GM23338 (cell line): ENCODE results near the gene EXOC6B. TPM values are rescaled to one million over a fixed set of nuclear protein-coding genes. Genes with fewer than 3 reads are reported as not detected.

Source experiments
- ATAC-seq: fragments of 200-7000 bp; cut with Tn5 transposase; 3 replicates; pipeline ENCODE4 v1.9.1; 2020
- DNase-seq: peaks from one replicate; pipeline ENCODE4 v3.0.0-alpha.2; 2015; ENCODE audit warnings: low spot score
- H2AFZ ChIP-seq: fragments of 200-600 bp; sonication (generic); 2 replicates; pipeline ENCODE4 v1.8.0; 2016; ENCODE audit warnings: antibody characterized with exemption, mild to moderate bottlenecking, moderate library complexity
- H3F3A ChIP-seq: fragments of 200-600 bp; sonication (generic); replicated peaks from 2 replicates; pipeline ENCODE4 v1.8.0; 2017; ENCODE audit warnings: antibody characterized with exemption, mixed run types, low read depth
- H3K27ac ChIP-seq: fragments of 200-600 bp; sonication (generic); 2 replicates; pipeline ENCODE4 v1.6.1; 2016; ENCODE audit warnings: low read depth
- H3K27me3 ChIP-seq: fragments of 200-600 bp; sonication (generic); 2 replicates; pipeline ENCODE4 v1.8.0; 2016; ENCODE audit warnings: mild to moderate bottlenecking, mixed run types, moderate library complexity; ENCODE audit not compliant: insufficient read depth
- H3K36me3 ChIP-seq: fragments of 200-600 bp; sonication (generic); 2 replicates; pipeline ENCODE4 v1.8.0; 2016; ENCODE audit warnings: mild to moderate bottlenecking; ENCODE audit not compliant: insufficient read depth
- H3K4me1 ChIP-seq: fragments of 200-600 bp; sonication (generic); 2 replicates; pipeline ENCODE4 v1.8.0; 2016; ENCODE audit warnings: mild to moderate bottlenecking, moderate library complexity; ENCODE audit not compliant: insufficient read depth
- H3K4me2 ChIP-seq: fragments of 200-600 bp; sonication (generic); 2 replicates; pipeline ENCODE4 v1.7.1; 2017; ENCODE audit warnings: mixed run types
- H3K4me3 ChIP-seq: fragments of 200-600 bp; sonication (generic); 2 replicates; pipeline ENCODE4 v1.6.1; 2016; ENCODE audit warnings: mixed run types
- H3K79me2 ChIP-seq: fragments of 200-600 bp; sonication (generic); replicated peaks from 2 replicates; pipeline ENCODE4 v1.8.0; 2017; ENCODE audit warnings: mild to moderate bottlenecking; ENCODE audit not compliant: insufficient read depth
- H3K9me2 ChIP-seq: fragments of 200-600 bp; sonication (generic); 2 replicates; pipeline ENCODE4 v1.8.0; 2017; ENCODE audit not compliant: insufficient read depth
- H4K20me1 ChIP-seq: fragments of 200-600 bp; sonication (generic); replicated peaks from 2 replicates; pipeline ENCODE4 v1.8.0; 2017; ENCODE audit warnings: mild to moderate bottlenecking; ENCODE audit not compliant: insufficient read depth
- H3K27ac Mint-ChIP-seq: 2 replicates; pipeline ENCODE4 v1.8.0; 2020; ENCODE audit warnings: inconsistent platforms, mild to moderate bottlenecking, moderate library complexity, mixed read lengths
- H3K27me3 Mint-ChIP-seq: 3 replicates; pipeline ENCODE4 v1.8.0; 2022; ENCODE audit warnings: low read depth, mild to moderate bottlenecking, moderate library complexity, mixed read lengths, inconsistent platforms; ENCODE audit not compliant: insufficient read depth, poor library complexity
- H3K36me3 Mint-ChIP-seq: 3 replicates; pipeline ENCODE4 v1.8.0; 2021; ENCODE audit warnings: low read depth, mild to moderate bottlenecking, inconsistent platforms, moderate library complexity, mixed read lengths
- H3K4me1 Mint-ChIP-seq: 3 replicates; pipeline ENCODE4 v1.8.0; 2020; ENCODE audit warnings: mild to moderate bottlenecking, inconsistent platforms, mixed read lengths
- H3K4me3 Mint-ChIP-seq: 3 replicates; pipeline ENCODE4 v1.8.0; 2021; ENCODE audit warnings: moderate library complexity, mild to moderate bottlenecking, inconsistent platforms, mixed read lengths
- H3K9me3 Mint-ChIP-seq: 3 replicates; pipeline ENCODE4 v1.8.0; 2020; ENCODE audit warnings: moderate library complexity, mild to moderate bottlenecking, inconsistent platforms, mixed read lengths
- CTCF ChIP-seq, 2 experiments: fragments of 200-600 bp in 1 of 2; sonication (generic) in 1 of 2; conservative IDR thresholded peaks; 2 replicates each; pipeline versions ENCODE4 v1.5.1 to v1.6.1; 2016 to 2017; ENCODE audit warnings: antibody characterized with exemption in 2 of 2, low read depth in 2 of 2, mild to moderate bottlenecking in 2 of 2, moderate library complexity in 1 of 2
- JUNB ChIP-seq: IDR thresholded peaks from one replicate; pipeline ENCODE4 v1.6.1; 2016; ENCODE audit warnings: antibody characterized with exemption; ENCODE audit not compliant: unreplicated experiment
- NANOG ChIP-seq: IDR thresholded peaks from 2 replicates; pipeline ENCODE4 v1.6.1; 2016; ENCODE audit warnings: antibody characterized with exemption, borderline replicate concordance
- POLR2AphosphoS5 ChIP-seq: IDR thresholded peaks from 2 replicates; pipeline ENCODE4 v1.6.1; 2016; ENCODE audit warnings: antibody characterized with exemption, low read depth
- REST ChIP-seq: IDR thresholded peaks from one replicate; pipeline ENCODE4 v1.6.1; 2018; ENCODE audit warnings: antibody characterized with exemption; ENCODE audit not compliant: unreplicated experiment
- STAT1 ChIP-seq: IDR thresholded peaks from one replicate; pipeline ENCODE4 v1.6.1; 2016; ENCODE audit warnings: antibody characterized with exemption; ENCODE audit not compliant: unreplicated experiment
- ZNF114 ChIP-seq: fragments of 250-450 bp; sonication (Bioruptor Pico); IDR thresholded peaks from 2 replicates; pipeline ENCODE4 v1.5.0; 2020; ENCODE audit warnings: mild to moderate bottlenecking, moderate library complexity
- ZNF331 ChIP-seq: fragments of 250-450 bp; sonication (Bioruptor Pico); IDR thresholded peaks from 2 replicates; pipeline ENCODE4 v1.5.0; 2020; ENCODE audit warnings: low read depth, mild to moderate bottlenecking, moderate library complexity
- ZNF462 ChIP-seq: fragments of 250-450 bp; sonication (Bioruptor Pico); IDR thresholded peaks from 2 replicates; pipeline ENCODE4 v1.5.0; 2020; ENCODE audit warnings: mild to moderate bottlenecking, moderate library complexity
- polyA plus RNA-seq: library from polyadenylated mRNA; unstranded; fragments of >200 nt; fragmentation: Nextera tagmentation; extraction: Ambion mirVana; gene quantifications from 2 replicates; pipeline ENCODE4 v1.2.1, GENCODE V29; 2016
- total RNA-seq: library from RNA; depleted of rRNA; stranded (reverse); fragments of >200 nt; shearing (Covaris generic); gene quantifications from 2 replicates; pipeline ENCODE4 v1.2.3, GENCODE V29; 2014

Gene EXOC6B
- total and polyA plus RNA-seq, 2 experiments from 2014 or later = 7.2 to 45.9 TPM

GRCh38 chr2:72543497-72544216 is 282.2 kb downstream of the EXOC6B start (continued):
- no peak for TF ChIP-seq ZNF462 (CRISPR knock-in tag)
- TF ChIP-seq NANOG = no peak
- TF ChIP-seq CTCF (conservative IDR thresholded peaks at IDR 0.05; ENCODE audit: low read depth in 2 of 2) = no peak
- no peak for TF ChIP-seq JUNB
- TF ChIP-seq STAT1 = no peak
- TF ChIP-seq POLR2AphosphoS5 = no peak
- no peak for TF ChIP-seq ZNF331 (CRISPR knock-in tag)

- H3K4me3 ChIP-seq = no peak overlapping the region
- H3K27ac ChIP-seq = no peak overlapping the region
- peaks cover 44% of the 10 kb centered on the region for H3K4me1 ChIP-seq
- no peak overlapping the region for H2AFZ ChIP-seq
- Mint-ChIP-seq H3K4me3 (no peak overlapping the region), H3K27ac (0 out of 2 replicates have a peak overlapping the region, but pooled peaks have one; percentile 7), H3K27me3 (no peaks in the 10 kb centered on the region), H3K4me1 (peaks cover 27% of the 10 kb centered on the region), H3K36me3 (no peaks in the 10 kb centered on the region), H3K9me3 (no peaks in the 10 kb centered on the region)
- no peaks in the 10 kb centered on the region for H3K79me2 ChIP-seq
- ATAC-seq (peak; percentile 75), DNase-seq (peak; percentile 44)
- no peaks in the 10 kb centered on the region for H4K20me1 ChIP-seq
- no peaks in the 10 kb centered on the region for H3K36me3 ChIP-seq
- no peaks in the 10 kb centered on the region for H3K27me3 ChIP-seq
- no peaks in the 10 kb centered on the region for H3K9me2 ChIP-seq
- no peaks in the 10 kb centered on the region for H3F3A ChIP-seq
- peak overlapping the region; percentile 41 for H3K4me2 ChIP-seq
- TF ChIP-seq REST (no peak), ZNF114 (no peak)
Observed at GRCh38 chr2:72539071-72539552, 286.7 kb downstream of the EXOC6B start.
